Natural killer cell (primary cell): ENCODE data around the gene GREB1. TPM values are rescaled to one million over a fixed set of nuclear protein-coding genes. Genes with fewer than 3 reads are reported as not detected.

Source experiments
- ATAC-seq, 3 donors: fragments of 150-1000 bp in 2 of 3; fragments of 200-7000 bp in 1 of 3; cut with Tn5 transposase; 1 replicate in 1 of 3; 2 replicates in 2 of 3; pipeline ENCODE4 v1.10.0; 2021; ENCODE audit warnings: mild to moderate bottlenecking in 2 of 3, moderate library complexity in 2 of 3
- DNase-seq, 2 donors: peaks; one replicate each; pipeline versions ENCODE4 v3.0.0 to v3.0.0-alpha.2; 2013 to 2021; ENCODE audit warnings: mixed read lengths in 1 of 2
- H3K27ac ChIP-seq: one replicate; pipeline ENCODE4 v1.5.1; 2013; ENCODE audit warnings: mild to moderate bottlenecking, low read length
- H3K27me3 ChIP-seq: one replicate; pipeline ENCODE4 v1.6.1; 2013; ENCODE audit warnings: low read length; ENCODE audit not compliant: control insufficient read depth, insufficient read depth
- H3K36me3 ChIP-seq: one replicate; pipeline ENCODE4 v1.6.1; 2013; ENCODE audit warnings: low read length; ENCODE audit not compliant: control insufficient read depth, insufficient read depth
- H3K4me1 ChIP-seq: one replicate; pipeline ENCODE4 v1.6.1; 2013; ENCODE audit warnings: low read length; ENCODE audit not compliant: control insufficient read depth, insufficient read depth
- H3K4me3 ChIP-seq: one replicate; pipeline ENCODE4 v1.5.1; 2013; ENCODE audit warnings: low read length
- H3K9me3 ChIP-seq: one replicate; pipeline ENCODE4 v1.6.1; 2013; ENCODE audit warnings: low read length; ENCODE audit not compliant: control insufficient read depth, insufficient read depth
- H3K27ac Mint-ChIP-seq, 2 donors: one replicate each; pipeline ENCODE4 v1.8.0; 2022; ENCODE audit warnings: mild to moderate bottlenecking in 2 of 2, mixed read lengths in 2 of 2, moderate library complexity in 1 of 2
- H3K27me3 Mint-ChIP-seq, 2 donors: one replicate each; pipeline ENCODE4 v1.8.0; 2022; ENCODE audit warnings: low read depth in 2 of 2, mixed read lengths in 2 of 2
- H3K36me3 Mint-ChIP-seq: one replicate; pipeline ENCODE4 v1.8.0; 2022; ENCODE audit warnings: mixed read lengths
- H3K4me1 Mint-ChIP-seq, 2 donors: one replicate each; pipeline ENCODE4 v1.8.0; 2022; ENCODE audit warnings: mixed read lengths in 2 of 2
- H3K4me3 Mint-ChIP-seq: one replicate; pipeline ENCODE4 v1.8.0; 2022; ENCODE audit warnings: mild to moderate bottlenecking, moderate library complexity, mixed read lengths
- H3K9me3 Mint-ChIP-seq, 2 donors: one replicate each; pipeline ENCODE4 v1.8.0; 2022; ENCODE audit warnings: mixed read lengths in 2 of 2
- WGBS: methylation state at CpG from one replicate; pipeline ENCODE4 v1.1.7; 2013; ENCODE audit warnings: missing lambda C conversion rate; ENCODE audit not compliant: insufficient coverage; 5-methylcytosine and 5-hydroxymethylcytosine counted together
- intact Hi-C: fragments of 100-400 bp; cut with micrococcal nuclease; formaldehyde crosslinking; loops from one replicate; pipeline ENCODE4 v1.14.2; 2022
- total RNA-seq, 4 donors: library from RNA; stranded (reverse); fragments of 120-200 nt in 1 of 4; gene quantifications; one replicate each; pipeline versions ENCODE4 v1.2.3 to v1.2.4, GENCODE V29; 2013 to 2022
- TF ChIP-seq, protein P1 (sequence below): fragments of 200-600 bp; IDR thresholded peaks from one replicate; pipeline ENCODE4 v1.8.0; 2022; ENCODE audit warnings: antibody characterized with exemption

Gene GREB1
- total RNA-seq, 3 donors from 2014 or later (not counting 1 experiment from before 2014, with no cell fraction given), result 0.85 to 2.5 (median 2.4) TPM

- TF ChIP-seq, protein P1, sequence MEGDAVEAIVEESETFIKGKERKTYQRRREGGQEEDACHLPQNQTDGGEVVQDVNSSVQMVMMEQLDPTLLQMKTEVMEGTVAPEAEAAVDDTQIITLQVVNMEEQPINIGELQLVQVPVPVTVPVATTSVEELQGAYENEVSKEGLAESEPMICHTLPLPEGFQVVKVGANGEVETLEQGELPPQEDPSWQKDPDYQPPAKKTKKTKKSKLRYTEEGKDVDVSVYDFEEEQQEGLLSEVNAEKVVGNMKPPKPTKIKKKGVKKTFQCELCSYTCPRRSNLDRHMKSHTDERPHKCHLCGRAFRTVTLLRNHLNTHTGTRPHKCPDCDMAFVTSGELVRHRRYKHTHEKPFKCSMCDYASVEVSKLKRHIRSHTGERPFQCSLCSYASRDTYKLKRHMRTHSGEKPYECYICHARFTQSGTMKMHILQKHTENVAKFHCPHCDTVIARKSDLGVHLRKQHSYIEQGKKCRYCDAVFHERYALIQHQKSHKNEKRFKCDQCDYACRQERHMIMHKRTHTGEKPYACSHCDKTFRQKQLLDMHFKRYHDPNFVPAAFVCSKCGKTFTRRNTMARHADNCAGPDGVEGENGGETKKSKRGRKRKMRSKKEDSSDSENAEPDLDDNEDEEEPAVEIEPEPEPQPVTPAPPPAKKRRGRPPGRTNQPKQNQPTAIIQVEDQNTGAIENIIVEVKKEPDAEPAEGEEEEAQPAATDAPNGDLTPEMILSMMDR, result no peak
- 100% methylated on average over 2 of the region's 2 CpGs for WGBS
- H3K9me3 ChIP-seq, result no peaks in the 10 kb centered on the region
Observed at GRCh38 chr2:11494310-11494709, 39.5 kb upstream of the GREB1 start.

DNA sequence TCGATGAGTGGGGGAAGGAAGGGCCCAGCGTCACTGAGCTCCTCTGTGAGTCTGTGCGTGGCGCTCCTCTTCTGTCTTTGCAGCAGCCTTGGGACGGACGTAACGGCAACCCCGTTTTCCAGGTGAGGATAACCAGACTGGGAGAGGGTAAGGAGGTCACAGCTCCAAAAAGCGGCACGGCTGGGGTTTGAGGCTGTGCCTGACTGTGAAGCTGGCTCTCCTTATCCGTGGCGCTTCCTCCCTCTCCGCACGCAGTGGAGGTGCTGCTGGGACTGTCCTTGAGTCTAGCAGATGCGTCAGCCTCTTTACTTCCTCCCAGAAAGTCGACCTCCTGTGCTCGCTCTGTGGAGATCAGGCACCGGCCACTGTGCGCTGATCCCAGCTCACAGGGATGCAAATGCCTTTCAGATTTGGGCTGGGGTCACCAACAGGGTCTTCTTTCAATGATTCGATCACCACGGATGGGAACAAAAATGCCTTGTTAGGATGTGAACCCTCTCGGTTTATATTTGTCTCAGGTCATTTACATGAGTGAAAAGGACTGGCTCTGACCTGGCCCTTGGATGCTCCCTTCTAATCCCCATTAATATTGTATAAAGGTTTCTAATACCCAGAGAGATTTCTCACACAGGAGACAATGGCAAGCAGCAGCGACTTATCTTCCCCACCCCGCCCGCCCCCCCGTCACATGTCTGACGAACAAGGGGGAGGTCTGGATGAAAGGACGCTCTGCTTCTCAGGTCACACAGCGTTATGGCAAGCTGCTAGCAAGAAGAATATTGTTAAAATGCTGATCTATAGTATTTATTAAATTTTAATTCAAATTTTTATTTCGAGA is 37.8 kb upstream of the GREB1 start:
- WGBS, result 58% methylated on average over 27 of the region's 30 CpGs
- H3K27ac ChIP-seq, result no peak overlapping the region
- no peak for ATAC-seq

More at GRCh38 chr2:11494310-11494709, 39.5 kb upstream of the GREB1 start:
- no peaks in the 10 kb centered on the region for H3K27me3 ChIP-seq
- H3K4me3 ChIP-seq, result no peak overlapping the region
- Mint-ChIP-seq H3K4me3 (no peak overlapping the region), H3K9me3 (no peaks in the 10 kb centered on the region), H3K27ac (no peak overlapping the region), H3K36me3 (no peaks in the 10 kb centered on the region), H3K4me1 (no peaks in the 10 kb centered on the region), H3K27me3 (peaks cover 12 to 37% of the 10 kb centered on the region in 2 donors)
- intact Hi-C loops, result no loop called here
- no peak for ATAC-seq
- no peaks in the 10 kb centered on the region for H3K36me3 ChIP-seq
- no peak for DNase-seq
- no peak overlapping the region for H3K27ac ChIP-seq
- no peaks in the 10 kb centered on the region for H3K4me1 ChIP-seq

GRCh38 chr2:11498543-11499034 is 35.3 kb upstream of the GREB1 start:
- Histone ChIP-seq H3K36me3 (no peaks in the 10 kb centered on the region), H3K27ac (no peak overlapping the region), H3K4me3 (no peak overlapping the region), H3K4me1 (no peaks in the 10 kb centered on the region), H3K27me3 (no peaks in the 10 kb centered on the region), H3K9me3 (no peaks in the 10 kb centered on the region)
- intact Hi-C loops, result no loop called here
- TF ChIP-seq, protein P1, result no peak
- H3K27me3 Mint-ChIP-seq, result peaks cover 10 to 42% of the 10 kb centered on the region in 2 donors
- no peaks in the 10 kb centered on the region for H3K36me3 Mint-ChIP-seq
- ATAC-seq (no peak), DNase-seq (no peak)
- no peaks in the 10 kb centered on the region for H3K9me3 Mint-ChIP-seq
- H3K27ac Mint-ChIP-seq, result no peak overlapping the region
- 65% methylated on average over 9 of the region's 9 CpGs for WGBS
- H3K4me3 Mint-ChIP-seq, result no peak overlapping the region
- H3K4me1 Mint-ChIP-seq, result peaks cover 0 to 5% of the 10 kb centered on the region in 2 donors

More for the DNA sequence above, 37.8 kb upstream of the GREB1 start:
- H3K4me1 ChIP-seq, result no peaks in the 10 kb centered on the region
- Mint-ChIP-seq H3K27ac (no peak overlapping the region), H3K9me3 (no peaks in the 10 kb centered on the region), H3K4me1 (peaks cover 0 to 5% of the 10 kb centered on the region in 2 donors), H3K36me3 (no peaks in the 10 kb centered on the region), H3K27me3 (peaks cover 15 to 45% of the 10 kb centered on the region in 2 donors), H3K4me3 (no peak overlapping the region)
- intact Hi-C loops, result no loop called here
- no peak overlapping the region for H3K4me3 ChIP-seq
- H3K36me3 ChIP-seq, result no peaks in the 10 kb centered on the region
- DNase-seq, result no peak
- no peaks in the 10 kb centered on the region for H3K27me3 ChIP-seq
- TF ChIP-seq, protein P1, result no peak
- H3K9me3 ChIP-seq, result no peaks in the 10 kb centered on the region
